ENCODE data around the gene AMN.
"Not testable (repeated sequence)": the region's sequence is repeated elsewhere in the genome, so short reads cannot be mapped to it uniquely, and the experiment has no call there.

Gene AMN

DNA sequence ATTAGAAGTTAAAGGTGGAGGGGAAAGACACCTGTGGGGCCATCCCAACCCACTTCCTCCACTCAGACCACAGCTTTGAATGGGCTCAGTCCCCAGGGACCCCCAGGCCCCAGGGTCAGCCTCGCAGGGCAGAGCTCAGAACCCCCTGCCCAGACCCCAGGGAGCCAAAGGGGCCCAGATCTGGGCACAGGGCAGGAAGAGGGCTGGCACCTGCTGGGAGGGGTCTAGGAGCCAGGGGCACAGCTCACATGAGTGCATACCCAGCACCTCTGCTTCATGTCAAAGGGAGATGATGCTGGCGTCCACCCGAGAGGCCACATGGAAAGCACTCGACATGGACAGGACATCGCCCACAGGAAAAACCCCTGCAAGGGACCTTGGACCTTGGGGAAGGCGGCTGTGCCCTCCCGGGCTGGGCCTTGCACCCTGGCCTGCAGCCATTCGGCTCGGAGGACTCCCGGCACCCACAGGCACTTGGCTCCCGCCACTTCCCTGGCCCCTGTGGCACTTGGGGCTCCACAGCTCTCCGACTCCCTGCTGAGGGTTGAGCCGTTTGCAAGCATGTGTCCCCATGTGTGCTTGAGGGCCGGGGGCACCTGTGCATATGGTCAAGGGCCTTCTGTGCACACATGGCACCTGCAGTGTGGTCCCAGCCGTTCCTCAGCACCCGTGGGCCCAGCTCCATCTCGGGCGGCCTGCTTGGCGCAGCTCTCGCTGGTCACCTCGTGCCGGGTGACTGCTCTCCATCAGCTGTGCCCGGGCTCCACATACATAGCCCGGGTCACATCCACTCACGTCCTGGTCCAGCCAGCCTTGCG, 7.8 kb upstream of the AMN start:
- DNase-seq: no peak

GRCh38 chr14:102915292-102916110, 7.0 kb upstream of the AMN start:
- DNase-seq: no peak

GRCh38 chr14:102916347-102917055, 6.0 kb upstream of the AMN start:
- DNase-seq: no peak

GRCh38 chr14:102917056-102917385, 5.4 kb upstream of the AMN start:
- DNase-seq: no peak

DNA sequence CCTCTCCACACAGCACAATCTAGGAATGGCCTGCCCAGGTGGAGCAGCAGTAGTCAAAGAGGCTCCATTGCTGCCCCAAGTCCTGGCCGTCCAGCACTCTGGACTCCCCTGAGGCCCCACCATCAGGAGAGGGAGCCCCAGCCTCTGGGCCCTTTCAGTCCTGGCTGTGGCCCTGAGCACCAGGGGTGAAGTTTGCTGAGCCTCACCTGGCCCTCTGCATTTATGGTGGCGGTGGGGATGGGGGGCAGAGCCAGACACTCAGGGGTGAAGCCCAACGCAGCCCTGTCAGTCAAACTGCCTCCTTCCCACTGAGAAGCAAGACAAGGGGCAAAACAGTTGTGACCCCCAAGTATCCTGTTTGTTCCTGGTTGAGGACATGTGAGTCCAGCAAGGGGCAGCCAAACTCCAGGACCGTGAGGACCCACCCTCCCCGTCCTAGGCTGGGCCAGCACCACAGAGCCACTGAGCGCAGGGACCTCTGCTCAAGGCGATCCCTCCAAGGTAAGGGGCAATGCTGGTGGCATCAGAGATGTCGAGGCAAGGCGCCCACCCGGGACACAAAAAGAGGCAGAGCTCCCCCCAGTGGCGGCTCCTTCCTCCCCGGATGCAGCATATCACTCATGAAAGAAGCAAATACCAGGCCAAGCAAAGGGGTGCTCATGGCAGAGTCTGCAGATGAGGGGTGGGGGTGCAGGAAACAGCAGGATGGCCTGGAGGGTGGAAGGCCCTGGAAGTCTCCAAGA, 4.8 kb upstream of the AMN start:
- peak; percentile 39 for DNase-seq

DNA sequence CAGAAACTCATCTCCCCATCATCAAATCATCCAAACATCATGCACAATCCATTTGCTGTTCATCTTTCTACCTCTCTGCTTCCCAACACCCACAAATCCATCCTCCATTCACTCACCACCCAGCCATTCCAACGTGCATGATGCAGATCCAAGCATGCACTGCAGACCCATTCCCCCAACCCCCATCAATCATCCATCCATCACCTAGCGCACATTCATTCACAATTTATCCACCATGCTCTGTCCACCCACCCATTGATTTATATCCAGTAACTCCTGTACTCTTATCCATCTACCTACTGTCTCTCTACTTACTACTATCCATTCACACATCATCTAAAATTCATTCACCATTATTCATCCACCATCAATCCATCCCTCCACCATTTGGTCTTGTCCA, 4.0 kb upstream of the AMN start:
- DNase-seq: no peak

GRCh38 chr14:102920273-102920997, 2.0 kb upstream of the AMN start:
- DNase-seq: no peak

DNA sequence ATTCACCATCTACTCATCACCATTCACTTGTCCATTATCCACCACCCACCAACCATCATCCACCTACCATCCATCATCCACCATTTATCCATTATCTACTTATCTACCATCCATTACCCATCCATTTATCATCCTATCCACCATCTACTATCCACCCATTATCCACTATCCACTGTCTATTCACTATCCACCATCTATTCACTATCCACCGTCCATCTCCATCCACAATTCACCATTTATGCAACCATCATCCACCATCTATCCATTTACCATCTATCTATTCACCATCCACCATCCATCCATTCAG, 1.5 kb upstream of the AMN start:
- DNase-seq: no peak

GRCh38 chr14:102923201-102923924, 900 bp downstream of the AMN start:
- DNase-seq: no peak

DNA sequence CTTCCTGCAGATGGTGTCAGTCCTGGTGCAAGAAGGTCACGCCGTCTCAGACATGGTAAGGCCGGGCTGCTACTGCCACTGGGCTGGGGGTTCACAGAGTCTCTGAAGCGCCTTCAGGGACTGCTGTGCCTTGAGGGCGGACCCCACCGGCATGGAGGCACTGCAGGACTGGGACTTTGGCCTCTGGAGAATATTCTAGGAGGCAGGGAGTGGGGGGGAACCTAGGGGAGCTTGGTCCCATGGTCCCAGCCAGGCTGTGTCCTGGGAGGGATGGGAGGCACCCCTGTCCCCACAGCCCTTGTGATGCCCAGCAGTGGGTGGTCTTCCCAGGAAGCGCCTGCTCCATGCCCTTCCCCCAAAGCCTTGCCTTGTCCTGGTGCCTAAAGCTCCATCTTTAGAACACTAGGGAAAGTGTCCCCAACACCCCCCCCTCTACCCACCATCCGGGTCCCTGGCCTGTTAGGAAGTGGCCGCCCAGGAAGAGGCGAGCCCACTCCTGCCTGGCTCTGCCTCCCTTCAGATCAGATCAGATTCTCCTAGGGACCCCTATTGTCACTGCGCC, 1.5 kb downstream of the AMN start:
- DNase-seq: no peak

- DNase-seq: no peak
Observed at GRCh38 chr14:102924632-102925588, 2.4 kb downstream of the AMN start.

GRCh38 chr14:102925646-102926045, 3.2 kb downstream of the AMN start:
- DNase-seq: no peak

DNA sequence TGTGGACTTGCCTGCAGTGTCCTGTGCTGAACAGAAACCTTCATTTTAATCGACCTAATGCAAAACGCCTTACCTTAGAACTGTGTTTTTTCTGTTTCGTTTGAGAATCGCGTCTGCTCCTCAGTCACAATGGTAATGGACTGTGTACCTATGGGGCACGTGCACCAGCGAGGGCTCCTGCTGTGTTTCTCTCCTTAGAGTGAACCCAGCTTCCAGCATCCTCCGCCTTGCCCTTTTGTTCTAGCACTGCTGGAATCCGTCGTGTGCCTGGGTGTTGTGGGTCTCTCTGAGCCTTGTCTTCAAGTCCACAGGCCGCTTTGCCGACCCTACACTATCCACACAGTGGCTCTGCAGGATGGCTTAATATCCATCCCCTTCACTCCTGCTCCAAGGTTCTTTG, 3.6 kb downstream of the AMN start:
- DNase-seq: no peak

GRCh38 chr14:102926840-102927239, 4.4 kb downstream of the AMN start:
- DNase-seq: not testable (repeated sequence)

DNA sequence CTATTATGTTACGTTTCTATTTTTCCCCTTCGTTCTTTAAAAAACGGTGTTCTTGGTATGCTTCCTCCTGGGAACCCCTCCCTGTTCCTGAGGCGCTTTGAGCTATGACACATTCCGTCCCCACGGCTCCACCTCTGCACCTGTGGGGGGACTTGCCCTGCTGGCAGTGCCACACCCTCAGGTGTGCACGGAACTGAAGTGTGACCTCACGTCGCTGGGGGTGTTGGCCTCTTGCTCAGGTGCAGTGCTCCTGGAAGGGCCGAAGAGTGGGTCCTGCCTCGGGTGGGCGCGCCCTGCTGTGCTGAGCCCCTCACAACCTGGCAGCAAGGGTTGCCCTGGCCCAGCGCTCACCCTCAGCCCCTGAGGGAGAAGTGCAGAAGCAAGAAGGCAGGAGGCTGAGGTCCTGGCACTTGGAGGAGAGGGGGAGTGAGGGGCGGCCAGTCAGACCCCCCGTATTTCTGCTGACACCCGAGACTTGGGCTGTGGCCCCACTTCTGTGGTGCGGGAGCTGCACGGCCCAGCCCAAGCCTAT, 4.9 kb downstream of the AMN start:
- no peak for DNase-seq

GRCh38 chr14:102927878-102928411, 5.5 kb downstream of the AMN start:
- DNase-seq: no peak

GRCh38 chr14:102928412-102929240, 6.2 kb downstream of the AMN start:
- peak; percentile 67 for DNase-seq

Measured in effector CD4-positive, alpha-beta T cell (primary cell).